IPS-NIHi7 (cell line): ENCODE measurements around the gene NLN.
"Not testable (repeated sequence)": the region's sequence is repeated elsewhere in the genome, so short reads cannot be mapped to it uniquely, and the experiment has no call there.

Source experiments
- DNase-seq: peaks from one replicate; pipeline ENCODE4 v3.0.0; 2012; ENCODE audit warnings: mixed read lengths; ENCODE audit errors: extremely low spot score

The NLN gene

DNA sequence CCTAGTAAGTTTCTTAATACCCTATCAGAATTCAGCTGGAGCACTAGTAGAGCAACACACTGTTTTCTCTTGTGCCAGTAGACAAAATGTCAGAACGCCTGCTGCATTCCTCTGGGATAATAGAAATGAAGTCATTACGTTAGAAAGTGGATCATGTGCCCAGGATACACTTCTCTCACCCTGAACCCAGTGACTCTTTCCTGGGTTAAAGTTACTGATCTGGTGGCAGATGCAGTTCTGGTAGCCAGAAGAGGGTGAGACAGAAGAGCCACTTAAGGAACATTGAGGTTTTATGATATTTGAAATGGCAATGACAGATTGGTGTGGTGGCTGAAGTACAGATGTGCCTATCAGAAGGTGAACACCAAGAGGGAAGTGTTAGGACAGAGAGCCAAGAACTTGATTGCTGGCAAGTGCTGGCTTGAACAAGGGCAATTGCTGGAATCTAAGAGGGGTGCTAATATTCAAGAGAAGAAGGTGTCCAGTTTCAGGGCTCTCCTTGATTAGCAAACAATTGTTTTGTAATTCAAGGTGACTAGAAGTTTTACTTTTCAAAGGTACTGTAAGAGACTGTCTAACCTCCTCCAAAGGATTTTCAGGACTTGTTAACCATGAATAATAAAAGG, 110.7 kb downstream of the NLN start:
- DNase-seq: no peak

DNA sequence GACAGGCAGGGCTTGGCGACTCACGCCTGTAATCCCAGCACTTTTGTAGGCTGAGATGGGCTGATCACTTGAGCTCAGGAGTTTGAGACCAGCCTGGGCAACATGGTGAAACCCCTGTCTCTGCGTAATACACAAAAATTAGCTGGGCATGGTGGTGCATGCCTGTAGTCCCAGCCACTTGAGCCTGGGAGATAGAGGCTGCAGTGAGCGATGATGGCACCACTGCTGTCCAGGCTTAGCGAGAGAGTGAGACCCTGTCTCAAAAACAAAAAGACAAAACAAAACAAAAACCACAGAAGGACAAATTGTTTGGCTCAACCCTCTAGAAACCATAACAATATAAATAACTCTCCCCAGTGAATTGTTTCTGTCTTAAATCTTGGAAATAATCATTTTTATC, 111.8 kb downstream of the NLN start:
- DNase-seq: no peak

DNA sequence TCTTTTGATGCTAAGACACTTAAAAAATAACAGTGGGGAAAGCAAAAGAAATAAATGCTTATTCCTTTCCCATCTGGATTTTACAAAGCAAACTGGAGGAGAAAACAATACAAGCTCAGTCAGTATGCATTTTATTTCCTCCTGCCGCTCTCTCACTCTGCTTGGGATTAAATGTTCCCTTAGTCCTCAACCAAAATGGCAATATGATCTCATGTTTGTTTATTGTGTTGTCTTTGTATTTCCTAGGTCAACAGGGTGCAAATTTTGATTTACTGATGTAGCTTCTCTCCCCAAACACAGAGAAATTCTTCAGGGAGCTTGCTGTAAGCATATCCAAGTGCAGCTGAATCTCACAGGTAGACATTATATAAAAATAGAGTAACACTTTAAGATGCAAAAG, 112.3 kb downstream of the NLN start:
- DNase-seq: no peak

DNA sequence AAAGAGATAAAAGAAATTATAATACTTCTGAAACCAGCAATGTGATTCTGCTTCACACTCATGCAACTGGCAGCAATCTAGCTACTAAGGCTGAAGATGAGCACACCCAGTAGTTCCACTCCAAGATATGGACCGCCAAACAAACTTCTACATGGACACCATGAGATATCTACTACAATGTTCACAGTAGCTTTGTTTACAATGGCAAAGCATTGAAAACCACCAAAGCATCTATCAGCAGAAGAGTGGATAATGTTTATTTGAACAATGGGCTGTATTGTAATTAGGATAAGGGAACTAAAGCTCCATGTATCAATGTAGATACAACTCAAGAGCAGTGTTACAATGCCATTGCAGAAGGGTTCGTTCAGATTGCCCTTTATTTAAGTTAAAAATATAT, 113.2 kb downstream of the NLN start:
- DNase-seq: no peak

DNA sequence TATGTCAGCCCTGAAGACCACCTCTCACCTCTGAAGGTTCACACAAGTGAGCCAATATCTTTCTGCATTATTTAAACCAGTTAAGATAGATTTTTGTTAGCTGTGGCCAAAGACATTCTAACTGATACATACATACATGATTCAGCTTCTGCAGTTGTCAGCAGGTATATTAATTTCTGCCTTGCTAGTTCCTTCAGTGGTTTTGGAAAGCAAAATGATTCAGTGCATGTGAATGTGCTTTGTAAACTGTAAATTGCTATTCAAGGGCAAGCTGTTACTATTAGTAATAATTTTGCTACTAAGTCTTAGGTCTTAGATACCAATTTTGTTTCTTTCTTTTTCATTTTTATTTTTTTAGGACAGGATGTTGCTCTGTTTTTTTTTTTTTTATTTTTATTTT, 115.1 kb downstream of the NLN start:
- no peak for DNase-seq

DNA sequence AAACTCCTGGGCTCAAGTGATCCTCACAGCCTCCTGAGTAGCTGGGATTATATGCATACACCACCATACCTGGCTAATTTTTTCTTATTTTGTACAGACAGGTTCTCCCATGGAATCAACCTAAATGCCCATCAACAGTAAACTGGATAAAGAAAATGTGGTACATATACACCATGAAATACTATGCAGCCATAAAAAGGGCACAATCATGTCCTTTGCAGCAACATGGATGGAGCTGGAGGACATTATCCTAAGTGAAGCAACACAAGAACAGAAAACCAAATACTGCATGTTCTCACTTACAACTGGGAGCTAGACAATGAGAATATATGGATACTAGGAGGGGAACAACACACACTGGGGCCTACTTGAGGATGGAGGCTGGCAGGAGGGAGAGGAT, 117.2 kb downstream of the NLN start:
- not testable (repeated sequence) for DNase-seq

DNA sequence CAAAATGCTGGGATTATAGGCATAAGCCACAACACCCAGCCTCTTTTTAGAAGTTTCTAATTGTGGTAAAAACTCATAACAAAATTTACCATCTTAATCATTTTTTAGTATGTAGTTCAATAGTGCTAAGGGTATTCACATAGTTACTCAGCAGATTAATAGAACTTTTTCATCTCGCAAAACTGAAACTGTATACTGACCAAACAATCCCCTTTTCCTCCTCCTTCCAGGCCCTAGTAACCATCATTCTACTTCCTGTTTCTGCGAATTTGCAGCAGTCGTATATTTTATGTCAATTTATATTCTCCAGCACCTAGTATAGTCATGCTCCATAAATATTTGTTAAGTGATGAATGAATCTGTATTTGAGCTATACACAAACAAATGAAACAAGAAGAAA, 118.1 kb downstream of the NLN start:
- DNase-seq: no peak

DNA sequence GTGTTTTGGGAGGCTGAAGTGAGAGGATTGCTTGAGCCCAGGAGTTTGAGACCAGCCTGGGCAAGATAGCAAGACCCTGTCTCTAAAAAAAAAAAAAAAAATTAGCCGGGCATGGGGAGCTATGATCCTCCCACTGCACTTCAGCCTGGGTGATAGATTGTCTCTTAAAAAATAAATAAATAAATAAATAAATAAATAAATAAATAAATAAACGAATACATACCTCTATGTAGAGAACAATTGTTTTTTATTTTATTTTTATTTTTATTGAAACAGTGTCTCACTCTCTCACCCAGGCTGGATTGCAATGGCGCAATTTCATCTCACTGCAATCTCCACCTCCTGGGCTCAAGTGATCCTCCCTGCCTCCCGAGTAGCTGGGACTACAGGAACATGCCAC, 122.8 kb downstream of the NLN start:
- not testable (repeated sequence) for DNase-seq

DNA sequence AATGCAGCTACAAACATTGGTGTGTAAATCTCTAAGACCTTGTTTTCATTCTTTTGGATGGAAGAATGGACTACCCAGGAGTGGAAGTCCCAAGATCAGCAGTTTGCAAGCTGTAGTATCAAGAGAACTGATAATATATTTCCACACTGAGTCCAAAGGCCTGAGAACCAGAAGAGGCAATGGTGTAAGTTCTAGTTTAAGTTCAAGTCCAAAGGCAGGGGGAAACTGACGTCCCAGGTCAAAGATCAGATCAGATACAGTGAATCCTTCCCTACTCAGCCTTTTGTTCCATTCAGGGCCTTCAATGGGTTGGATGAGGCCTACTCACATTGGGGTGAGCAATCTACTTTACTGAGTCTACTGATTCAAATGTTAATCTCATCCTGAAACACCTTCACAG, 124.1 kb downstream of the NLN start:
- no peak for DNase-seq

DNA sequence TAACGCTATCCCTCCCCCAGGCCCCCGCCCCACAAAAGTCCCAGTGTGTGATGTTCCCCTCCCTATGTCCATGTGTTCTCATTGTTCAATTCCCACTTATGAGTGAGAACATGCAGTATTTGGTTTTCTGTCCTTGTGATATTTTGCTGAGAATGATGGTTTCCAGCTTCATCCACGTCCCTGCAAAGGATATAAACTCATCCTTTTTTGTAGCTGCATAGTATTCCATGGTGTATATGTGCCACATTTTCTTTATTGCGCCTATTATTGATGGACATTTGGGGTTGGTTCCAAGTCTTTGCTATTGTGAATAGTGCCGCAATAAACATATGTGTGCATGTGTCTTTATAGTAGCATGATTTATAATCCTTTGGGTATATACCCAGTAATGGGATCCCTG, 125.0 kb downstream of the NLN start:
- DNase-seq: not testable (repeated sequence)

DNA sequence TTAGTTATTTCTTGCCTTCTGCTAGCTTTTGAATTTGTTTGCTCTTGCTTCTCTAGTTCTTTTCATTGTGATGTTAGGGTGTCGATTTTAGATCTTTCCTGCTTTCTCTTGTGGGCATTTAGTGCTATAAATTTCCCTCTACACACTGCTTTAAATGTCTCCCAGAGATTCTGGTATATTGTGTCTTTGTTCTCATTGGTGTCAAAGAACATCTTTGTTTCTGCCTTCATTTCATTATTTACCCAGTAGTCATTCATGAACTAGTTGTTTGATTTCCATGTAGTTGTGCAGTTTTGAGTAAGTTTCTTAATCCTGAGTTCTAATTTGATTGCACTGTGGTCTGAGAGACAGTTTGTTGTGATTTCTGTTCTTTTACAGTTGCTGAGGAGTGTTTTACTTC, 127.9 kb downstream of the NLN start:
- DNase-seq: not testable (repeated sequence)

DNA sequence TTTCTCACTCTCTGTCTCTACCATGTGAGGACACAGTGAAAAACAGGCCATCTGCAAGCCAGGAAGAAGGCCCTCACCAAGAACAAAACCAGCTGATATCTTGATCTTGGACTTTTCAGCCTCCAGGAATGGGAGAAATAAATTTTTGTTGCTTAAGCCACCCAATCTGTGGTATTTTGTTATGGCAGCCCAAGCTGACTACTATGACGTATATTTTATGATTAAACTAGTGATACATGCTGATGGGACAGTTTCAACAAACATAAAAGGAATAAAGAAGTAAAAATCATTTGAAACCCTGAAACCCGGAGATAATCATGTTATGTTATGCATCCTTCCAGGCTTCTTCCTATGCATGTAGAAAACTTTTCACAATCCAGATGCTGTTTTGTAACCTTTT, 132.9 kb downstream of the NLN start:
- DNase-seq: no peak

DNA sequence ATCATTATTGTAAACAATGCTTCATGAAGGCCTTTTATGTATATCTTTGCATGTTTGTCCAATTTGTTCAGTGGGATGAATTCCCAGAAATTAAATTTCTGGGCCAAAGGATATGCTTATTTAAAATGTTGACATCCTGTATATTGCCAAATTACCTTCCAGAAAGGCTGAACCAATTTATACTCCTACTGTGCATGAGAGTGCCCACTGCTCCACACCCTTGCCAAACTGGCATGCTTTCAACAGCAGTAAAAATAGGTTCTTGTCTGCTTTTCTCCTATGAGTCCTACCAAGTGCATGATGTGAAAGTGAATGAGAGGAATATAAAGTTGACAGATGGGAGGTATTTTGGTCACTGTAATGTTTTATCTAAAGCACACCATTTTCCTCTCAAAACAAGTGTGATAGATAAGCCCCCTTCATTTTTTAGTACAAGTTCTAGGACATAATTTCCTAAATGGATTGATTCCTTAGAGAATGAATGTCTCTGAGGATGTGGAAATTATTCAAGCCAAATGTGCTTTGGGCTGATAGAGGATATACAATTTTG, 133.8 kb downstream of the NLN start:
- no peak for DNase-seq

DNA sequence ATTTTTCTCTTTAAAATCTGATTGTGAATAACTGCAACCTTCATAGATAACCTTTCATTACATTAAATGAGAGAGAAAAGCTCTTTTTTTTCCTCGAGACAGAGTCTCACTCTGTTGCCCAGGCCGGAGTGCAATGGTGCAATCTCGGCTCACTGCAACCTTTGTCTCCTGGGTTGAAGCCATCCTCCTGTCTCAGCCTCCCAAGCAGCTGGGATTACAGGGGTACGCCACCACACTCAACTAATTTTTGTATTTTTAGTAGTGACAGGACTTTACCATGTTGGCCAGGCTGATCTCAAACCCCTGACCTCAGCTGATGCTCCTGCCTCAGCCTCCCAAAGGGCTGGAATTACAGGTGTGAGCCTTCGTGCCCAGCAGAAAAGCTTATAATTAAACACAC, 134.5 kb downstream of the NLN start:
- no peak for DNase-seq

DNA sequence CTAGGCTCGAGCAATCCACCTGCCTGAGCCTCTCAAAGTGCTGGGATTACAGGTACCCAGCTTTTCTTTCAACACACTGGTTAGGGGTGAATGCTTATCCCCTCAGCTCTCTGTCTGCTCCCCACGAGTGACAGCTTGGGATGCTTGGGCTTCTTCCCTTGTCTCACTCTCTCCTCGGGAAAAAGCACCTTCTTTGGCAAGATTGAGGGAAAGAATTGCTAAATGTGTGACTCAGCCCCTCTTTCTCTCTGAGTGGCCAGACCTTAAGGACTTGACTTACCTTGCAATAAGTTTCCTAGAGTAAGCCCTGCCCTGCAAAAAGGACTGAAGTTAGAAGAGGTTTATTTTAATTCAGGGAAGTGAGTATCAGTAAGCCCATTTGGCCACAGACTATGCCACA, 136.3 kb downstream of the NLN start:
- DNase-seq: no peak

DNA sequence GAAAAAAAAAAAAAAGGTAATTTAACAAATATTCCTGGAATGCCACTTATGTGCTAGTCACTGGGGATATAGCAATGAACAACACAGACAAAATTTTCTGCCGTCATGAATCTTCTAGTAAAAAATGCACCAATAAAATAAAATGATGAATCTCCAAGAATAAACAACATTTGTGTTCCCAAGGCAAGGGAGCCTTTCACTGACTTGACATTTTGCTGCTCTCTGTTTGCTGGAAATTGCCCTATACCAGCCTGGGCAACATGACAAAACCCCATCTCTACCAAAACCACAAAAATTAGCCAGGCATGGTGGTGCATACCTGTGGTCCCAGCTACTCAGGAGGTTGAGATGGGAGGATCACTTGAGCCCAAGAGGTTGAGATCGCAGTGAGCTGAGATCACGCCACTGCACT, 139.8 kb downstream of the NLN start:
- no peak for DNase-seq

DNA sequence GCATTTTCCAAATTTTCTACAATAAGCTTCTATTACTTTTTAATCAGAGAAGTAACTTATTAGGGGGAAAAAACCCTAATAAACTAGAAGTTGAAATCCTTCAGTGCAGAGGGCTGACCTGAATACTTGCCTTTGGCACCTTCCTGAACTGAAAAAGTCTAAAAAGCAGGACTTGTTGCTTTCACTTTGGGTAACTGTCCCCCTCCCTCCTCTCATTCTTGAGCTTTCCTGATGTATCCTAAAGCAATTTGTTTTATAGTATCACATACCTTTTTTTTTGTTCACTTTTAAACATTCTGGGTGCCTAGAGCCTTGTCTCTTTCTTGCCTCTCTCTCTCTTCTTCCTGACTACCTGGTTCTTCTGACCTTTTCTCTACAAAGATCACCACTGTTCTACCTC, 140.4 kb downstream of the NLN start:
- no peak for DNase-seq

DNA sequence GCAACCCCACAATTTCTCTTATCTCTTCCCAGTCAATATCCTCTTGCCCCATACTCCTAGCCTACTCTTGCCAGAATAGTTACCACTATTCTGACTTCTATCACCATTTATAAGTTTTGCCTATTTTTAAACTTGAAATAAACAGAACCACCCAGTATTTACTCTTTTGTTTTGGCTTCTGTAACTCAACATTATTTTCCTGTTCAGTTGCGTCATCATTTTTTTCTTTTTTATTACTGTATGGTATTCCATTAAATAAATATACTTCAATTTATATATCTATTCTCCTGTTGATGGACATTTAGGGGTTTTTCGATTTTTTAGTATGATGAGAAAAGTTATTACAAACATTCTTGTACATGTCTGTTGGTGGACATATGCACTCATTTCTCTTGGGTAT, 141.7 kb downstream of the NLN start:
- DNase-seq: no peak

DNA sequence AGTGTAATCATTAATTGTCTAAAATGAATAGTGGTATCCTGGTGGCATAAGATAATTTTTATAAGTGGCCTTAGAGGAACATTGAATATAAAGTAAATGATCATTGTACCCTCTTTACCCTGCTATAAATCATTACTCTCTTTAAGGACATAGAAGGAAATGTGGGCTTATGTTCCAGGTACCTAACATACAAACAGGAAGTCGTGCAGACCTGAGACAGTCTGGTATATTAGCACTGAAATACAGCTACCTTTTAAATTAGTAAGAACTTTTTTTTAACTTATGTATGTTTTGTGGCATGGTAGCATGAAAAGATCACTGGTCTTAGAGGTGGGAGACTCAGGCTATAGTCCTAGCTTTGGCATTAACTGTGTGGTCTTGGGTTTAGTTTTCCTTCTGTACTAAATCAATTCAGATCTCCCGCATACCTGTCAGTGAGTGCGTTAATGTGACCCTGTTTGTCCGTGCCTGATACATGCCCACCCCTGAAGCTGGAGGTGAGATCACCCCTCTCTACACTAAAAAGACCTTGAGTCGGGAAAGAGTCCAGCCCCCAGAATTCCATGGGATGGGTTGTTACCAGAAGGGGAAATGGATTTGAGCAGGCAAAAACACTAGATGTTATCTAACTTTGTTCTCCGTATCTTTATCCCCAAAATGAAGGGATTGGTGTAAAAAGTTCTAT, 145.0 kb downstream of the NLN start:
- no peak for DNase-seq

DNA sequence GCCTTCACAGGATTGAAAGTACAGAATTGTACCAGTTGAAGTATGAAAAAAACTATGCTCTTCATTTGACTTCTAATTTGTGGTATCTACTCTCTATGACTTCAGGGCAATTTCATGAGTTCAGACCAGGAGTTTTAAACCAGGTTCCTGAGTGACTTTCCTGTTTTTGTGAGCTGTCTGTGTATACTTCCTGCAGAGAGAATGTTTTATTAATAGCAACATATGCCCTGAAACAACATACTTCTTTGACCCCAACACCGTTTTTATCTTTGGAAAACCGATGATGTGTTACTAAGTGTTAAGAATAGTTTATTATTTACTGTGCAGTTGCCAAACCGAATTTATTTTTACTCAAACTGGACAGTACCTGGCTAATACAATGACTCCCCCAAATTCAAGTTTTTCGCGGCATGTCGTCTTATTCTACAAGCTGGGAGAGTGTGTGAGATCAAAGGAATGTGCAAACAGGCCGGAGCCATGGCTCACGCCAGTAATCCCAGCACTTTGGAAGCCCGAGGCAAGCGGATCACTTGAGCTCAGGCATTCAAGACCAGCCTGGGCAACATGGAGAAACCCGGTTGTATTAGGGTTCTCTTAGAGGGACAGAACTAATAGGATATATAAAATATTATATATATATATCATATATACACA, 145.7 kb downstream of the NLN start:
- no peak for DNase-seq

DNA sequence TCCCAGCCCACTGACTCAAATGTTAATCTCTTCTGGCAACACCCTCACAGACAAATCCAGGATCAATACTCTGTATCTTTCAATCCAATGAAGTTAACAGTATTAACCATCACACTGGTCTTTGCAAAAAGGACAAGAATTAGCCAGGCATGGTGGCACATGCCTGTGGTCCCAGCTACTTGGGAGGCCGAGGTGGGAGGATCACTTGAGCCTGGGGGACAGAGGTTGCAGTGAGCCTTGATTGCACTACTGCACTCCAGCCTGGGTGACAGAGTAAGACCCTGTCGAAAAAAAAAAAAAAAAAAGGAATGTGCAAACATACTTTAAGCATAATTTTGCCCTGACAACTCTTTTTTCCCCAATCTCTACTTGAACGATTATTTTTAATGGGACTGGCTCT, 146.5 kb downstream of the NLN start:
- DNase-seq: no peak

DNA sequence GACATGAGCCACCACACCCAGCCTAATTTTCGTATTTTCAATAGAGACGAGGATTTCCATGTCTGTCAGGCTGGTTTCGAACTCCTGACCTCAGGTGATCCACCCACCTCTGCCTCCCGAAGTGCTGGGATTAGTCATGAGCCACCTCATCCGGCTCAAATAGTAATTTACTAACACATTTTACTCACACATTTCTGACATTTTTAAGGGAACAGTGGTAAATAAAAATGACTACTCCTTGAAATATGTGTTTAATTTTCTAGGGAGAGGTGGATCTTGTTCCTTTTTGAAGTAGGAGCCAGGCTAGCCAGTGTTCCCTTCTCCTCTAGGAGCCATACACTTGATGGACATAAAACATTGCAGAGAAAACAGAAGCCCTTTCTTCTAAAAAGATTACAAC, 149.2 kb downstream of the NLN start:
- DNase-seq: no peak

DNA sequence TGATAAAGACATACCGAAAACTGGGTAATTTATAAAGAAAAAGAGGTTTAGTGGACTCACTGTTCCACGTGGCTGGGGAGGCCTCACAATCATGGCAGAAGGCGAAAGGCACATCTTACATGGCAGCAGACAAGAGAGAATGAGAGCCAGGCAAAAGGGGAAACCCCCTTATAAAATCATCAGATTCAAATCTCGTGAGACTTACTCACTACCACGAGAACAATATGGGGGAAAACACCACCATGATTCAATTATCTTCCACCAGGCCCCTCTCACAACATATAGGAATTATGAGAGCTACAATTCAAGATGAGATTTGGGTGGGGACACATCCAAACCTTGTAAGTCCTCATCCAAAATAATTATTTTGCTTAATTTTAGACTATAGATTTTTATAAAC, 149.8 kb downstream of the NLN start:
- DNase-seq: not testable (repeated sequence)
